Measurements from ENCODE around the gene ZC3H4.
"Not testable (repeated sequence)": the region's sequence is repeated elsewhere in the genome, so short reads cannot be mapped to it uniquely, and the experiment has no call there.

Gene ZC3H4

DNA sequence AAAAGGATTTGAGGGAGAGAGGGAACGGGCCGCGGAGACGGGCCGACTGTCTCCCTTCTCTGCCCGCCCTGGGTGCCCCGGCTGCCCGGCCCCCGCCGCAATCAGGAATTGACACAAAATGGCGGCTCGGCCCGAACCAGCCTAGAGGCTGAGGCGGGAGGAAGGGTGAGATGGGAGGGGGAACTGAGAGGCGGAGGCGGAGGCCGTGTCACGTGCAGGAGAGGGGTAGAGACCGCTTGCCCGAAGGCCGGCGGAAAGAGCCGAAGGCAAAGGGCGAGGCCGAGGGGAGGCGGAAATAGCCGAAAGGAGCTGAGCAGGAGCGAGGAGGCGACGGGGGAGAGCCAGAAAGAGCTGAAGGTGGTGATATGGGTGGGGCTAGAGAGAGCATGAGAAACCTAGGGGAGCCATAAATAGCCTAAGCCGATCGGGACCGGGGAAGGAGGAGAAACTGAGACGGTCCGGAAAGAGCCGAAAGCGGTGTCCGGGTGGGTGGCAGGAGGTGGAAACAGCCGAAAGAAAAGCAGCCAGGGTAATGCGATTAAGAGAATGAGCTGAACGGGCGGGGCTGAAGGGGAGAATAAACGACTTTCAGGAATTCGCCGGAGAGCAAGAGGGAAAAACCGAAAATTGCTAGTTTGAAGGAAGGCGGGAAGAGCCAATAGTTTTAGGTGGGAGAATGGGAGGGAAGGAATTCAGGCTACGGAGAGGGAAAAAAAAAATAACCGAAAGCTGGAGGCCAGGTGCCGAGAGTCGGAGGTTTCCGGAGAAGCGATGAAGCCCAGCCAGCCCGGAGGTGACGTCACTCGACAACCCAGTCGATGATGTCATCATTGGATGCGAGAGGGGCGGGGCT lies at the start of gene ZC3H4:
TSS of gene ZC3H4 (minus strand) at position 780 of the 853 bp plus-strand sequence. CDS start 1,192 bp downstream, outside the sequence.
- DNase-seq (ENCODE audit: low spot score) = peak; percentile 94

GRCh38 chr19:47161876-47162489 lies 48.4 kb upstream of the ZC3H4 start:
- DNase-seq (ENCODE audit: low spot score) = no peak

DNA sequence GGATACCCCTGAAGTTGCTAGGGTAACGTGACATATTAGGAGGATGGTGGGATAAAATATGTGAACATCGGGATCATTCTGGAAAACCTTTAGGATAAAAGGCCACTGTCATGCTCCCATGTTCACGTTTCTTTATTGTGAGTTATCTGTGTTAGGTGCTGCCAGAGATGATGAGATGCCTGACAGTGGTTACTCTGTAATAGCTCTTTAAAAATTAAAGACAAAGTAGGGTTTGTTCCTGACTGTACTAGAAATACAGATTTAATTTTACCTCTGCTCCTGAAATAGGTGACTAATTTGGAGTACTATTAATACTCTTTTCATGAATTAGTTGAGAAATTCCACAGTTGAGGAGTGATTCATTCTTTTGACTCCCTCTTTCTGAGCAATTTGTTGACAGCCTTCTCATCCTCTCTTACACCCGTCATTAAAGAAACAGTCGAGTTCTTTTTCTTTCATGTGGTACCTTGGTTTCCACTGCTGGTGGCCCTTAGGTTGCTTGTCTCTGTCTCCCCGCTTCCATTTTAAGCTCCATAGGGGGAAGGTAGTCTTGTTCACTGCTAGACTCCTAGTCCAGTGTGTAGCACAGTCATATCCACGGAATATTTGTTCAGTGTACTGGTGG lies 45.4 kb upstream of the ZC3H4 start:
- DNase-seq (ENCODE audit: low spot score) = no peak

GRCh38 chr19:47158367-47158791 lies 44.8 kb upstream of the ZC3H4 start:
- DNase-seq (ENCODE audit: low spot score) = no peak

- DNase-seq (ENCODE audit: low spot score) = peak; percentile 47
Observed at GRCh38 chr19:47157431-47158321, 44.1 kb upstream of the ZC3H4 start.

GRCh38 chr19:47156861-47157430 lies 43.4 kb upstream of the ZC3H4 start:
- DNase-seq (ENCODE audit: low spot score) = no peak

GRCh38 chr19:47155148-47155547 lies 41.6 kb upstream of the ZC3H4 start:
- no peak for DNase-seq (ENCODE audit: low spot score)

- DNase-seq (ENCODE audit: low spot score) = no peak
Observed at GRCh38 chr19:47153266-47153665, 39.7 kb upstream of the ZC3H4 start.

DNA sequence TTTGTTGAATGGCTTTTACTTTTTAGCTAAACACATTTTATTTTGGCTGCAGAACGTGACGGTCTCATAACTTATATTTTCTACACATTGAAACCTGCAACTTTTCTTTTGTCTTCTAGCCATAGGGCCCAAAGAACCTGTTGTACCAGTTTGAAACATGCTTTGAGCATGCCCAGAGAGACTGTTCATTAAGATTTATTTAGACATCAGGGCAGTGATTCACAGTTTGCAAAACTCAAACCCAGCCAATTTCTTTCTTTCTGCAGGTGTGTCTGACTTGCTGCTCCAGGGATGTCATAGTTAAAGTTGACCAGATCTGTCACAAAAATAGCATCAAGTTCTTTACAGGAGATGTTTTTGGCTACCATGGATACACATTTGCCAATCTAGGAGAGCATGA lies 39.1 kb upstream of the ZC3H4 start:
- no peak for DNase-seq (ENCODE audit: low spot score)

GRCh38 chr19:47152205-47152604 lies 38.6 kb upstream of the ZC3H4 start:
- no peak for DNase-seq (ENCODE audit: low spot score)

DNA sequence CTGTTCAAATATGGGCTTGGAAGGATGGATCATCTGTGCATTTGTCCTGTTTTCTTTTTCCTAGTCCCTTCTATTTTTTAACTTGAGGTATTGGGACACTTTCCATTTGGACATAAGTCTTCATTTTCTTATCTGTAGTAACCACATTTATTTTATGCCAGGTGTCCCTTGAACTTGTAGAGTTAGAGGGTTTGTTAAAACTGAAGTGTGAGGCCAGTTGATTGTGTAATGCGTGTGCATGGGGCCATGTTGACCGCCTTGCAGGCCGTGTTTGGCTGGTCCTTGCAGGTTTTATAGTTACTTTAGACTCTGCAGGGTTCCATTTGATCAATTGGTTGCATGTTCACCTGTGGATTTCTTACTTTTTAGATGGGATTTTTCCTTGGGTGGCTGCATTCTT lies 38.1 kb upstream of the ZC3H4 start:
- DNase-seq (ENCODE audit: low spot score) = no peak

GRCh38 chr19:47146920-47147319 lies 33.3 kb upstream of the ZC3H4 start:
- no peak for DNase-seq (ENCODE audit: low spot score)

GRCh38 chr19:47145639-47146486 lies 32.3 kb upstream of the ZC3H4 start:
- no peak for DNase-seq (ENCODE audit: low spot score)

- no peak for DNase-seq (ENCODE audit: low spot score)
Observed at GRCh38 chr19:47144630-47145029, 31.1 kb upstream of the ZC3H4 start.

DNA sequence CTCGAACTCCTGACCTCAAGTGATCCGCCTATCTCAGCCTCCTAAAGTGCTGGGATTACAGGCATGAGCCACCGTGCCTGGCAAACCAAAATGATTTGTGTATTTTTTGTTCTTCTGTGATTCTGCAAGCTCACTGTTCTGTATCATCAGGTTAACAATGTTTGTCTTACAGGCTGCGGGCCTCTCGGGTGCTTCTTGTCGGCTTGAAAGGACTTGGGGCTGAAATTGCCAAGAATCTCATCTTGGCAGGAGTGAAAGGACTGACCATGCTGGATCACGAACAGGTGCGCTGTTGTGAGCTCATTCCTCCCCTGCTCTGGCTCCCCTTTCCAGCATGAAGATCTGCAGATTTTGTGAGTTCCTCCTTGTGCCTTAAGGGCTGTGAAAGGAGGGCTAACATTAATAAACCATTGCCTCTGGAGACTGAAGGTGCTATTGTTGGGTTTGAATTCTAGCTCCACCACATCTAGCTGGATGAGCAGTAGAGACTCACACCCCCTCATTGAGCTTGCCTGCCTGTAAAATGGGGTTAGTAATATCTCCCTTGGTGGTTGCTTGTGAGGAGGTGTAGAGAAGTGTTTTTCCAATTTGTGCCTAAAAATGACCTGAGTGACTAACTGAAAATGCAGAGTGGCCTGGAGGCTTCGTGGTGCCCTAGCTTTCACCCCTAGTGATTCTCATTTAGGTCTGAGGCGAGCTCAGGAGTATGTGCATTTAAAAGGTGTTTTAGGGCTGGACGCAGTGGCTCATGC lies 29.9 kb upstream of the ZC3H4 start:
- DNase-seq (ENCODE audit: low spot score) = no peak

DNA sequence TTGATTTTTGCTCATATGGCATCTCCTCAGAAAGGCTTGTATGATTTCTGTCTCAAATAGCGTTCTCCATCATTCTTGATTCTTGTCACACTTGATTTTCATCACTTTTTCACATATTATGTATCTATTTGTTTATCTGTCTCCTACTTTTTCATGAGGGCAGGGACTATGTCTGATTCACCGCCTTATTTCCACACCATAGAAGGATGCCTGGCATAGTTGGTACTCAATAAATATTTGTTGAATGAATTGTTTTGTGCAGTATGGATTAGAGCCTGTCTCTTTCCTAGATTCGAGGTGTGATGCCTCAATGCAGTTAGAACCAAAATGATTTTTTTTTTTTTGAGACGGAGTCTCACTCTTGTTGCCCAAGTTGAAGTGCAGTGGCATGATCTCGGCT lies 29.2 kb upstream of the ZC3H4 start:
- DNase-seq (ENCODE audit: low spot score) = no peak

- DNase-seq (ENCODE audit: low spot score) = no peak
Observed at GRCh38 chr19:47141695-47142094, 28.1 kb upstream of the ZC3H4 start.

DNA sequence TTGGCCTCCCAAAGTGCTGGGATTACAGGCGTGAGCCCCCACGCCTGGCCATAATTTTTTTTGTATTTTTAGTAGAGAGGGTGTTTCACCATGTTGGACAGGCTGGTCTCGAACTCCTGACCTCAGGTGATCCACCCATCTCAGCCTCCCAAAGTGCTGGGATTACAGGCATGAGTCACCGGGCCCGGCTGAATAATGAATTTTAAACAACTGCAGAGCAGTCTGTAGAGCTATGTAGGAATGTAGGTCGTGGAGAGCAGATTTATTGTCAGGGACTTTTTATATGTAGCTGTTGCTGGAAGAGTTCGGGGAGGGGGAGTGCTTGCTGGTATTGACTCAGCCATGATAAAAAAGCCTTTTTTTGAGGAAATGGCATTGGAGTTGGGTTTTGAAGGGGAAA lies 27.7 kb upstream of the ZC3H4 start:
- DNase-seq (ENCODE audit: low spot score) = not testable (repeated sequence)

DNA sequence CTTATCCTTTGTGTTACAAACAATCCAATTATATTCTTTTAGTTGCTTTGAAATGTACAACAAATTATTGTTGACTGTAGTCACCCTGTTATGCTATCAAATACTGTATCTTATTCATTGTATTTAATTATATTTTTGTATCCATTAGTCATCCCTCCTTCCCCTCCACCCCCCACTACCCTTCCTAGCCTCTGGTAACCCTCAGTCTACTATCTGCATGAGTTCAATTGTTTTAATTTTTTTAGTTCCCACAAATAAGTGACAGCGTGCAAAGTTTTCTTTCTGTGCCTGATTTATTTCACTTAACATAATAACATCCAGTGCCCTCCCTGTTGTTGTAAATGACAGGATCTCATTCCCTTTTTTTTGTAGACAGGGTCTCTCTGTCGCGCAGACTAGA lies 21.6 kb upstream of the ZC3H4 start:
- DNase-seq (ENCODE audit: low spot score) = no peak

GRCh38 chr19:47134545-47134944 lies 21.0 kb upstream of the ZC3H4 start:
- no peak for DNase-seq (ENCODE audit: low spot score)

All from germinal center (tissue), 1 donor.